HepG2 (cell line): ENCODE measurements around the gene DGCR2. TPM values are rescaled to one million over a fixed set of nuclear protein-coding genes. Genes with fewer than 3 reads are reported as not detected.

Experiments
- ATAC-seq: fragments of 200-7000 bp; cut with Tn5 transposase; 3 replicates; pipeline ENCODE4 v1.9.1; 2020; ENCODE audit warnings: mild to moderate bottlenecking, moderate library complexity
- BruUV-seq: library from RNA; stranded (reverse); fragments of 400-500 nt; replicated peaks from 2 replicates; lab custom pipeline; 2021; lab: Mats Ljungman, UMichigan
- CTCF ChIA-PET: fragments of 300-600 bp; formaldehyde crosslinking; extraction: SDS; loops from one replicate; lab custom pipeline; 2021; ENCODE audit warnings: low total read pairs, inconsistent platforms, low intra/inter-chr PET ratio; lab: Yijun Ruan, JAX
- POLR2A ChIA-PET: fragments of 350-600 bp; sonication (Branson Sonifier 250); formaldehyde crosslinking; loops from one replicate; lab custom pipeline; 2020; ENCODE audit warnings: antibody characterized with exemption, inconsistent platforms; lab: Yijun Ruan, JAX
- DNase-seq: peaks from one replicate; pipeline ENCODE4 v3.0.0-alpha.2; 2015; ENCODE audit warnings: low spot score
- FAIRE-seq: peaks from 3 replicates; lab custom pipeline; 2011; peaks lifted over from hg19 to GRCh38; lab: Jason Lieb, UNC
- H2AFZ ChIP-seq: one replicate; pipeline ENCODE4 v1.6.1; 2011; ENCODE audit warnings: low read length, inconsistent platforms
- H3K27ac ChIP-seq: fragments of 300-600 bp; 3 replicates; pipeline ENCODE4 v1.8.0; 2011; ENCODE audit warnings: mixed run types, mild to moderate bottlenecking, mixed read lengths, low read length, inconsistent platforms; ENCODE audit not compliant: insufficient read depth; ENCODE audit errors: extremely low read length
- H3K27me3 ChIP-seq, 2 experiments: fragments of 200-600 bp in 1 of 2; 2 replicates in 1 of 2; 3 replicates in 1 of 2; pipeline versions ENCODE4 v1.6.0 to v1.8.0; 2011; ENCODE audit warnings: low read length in 2 of 2, mild to moderate bottlenecking in 2 of 2, moderate library complexity in 2 of 2, inconsistent platforms in 1 of 2; ENCODE audit not compliant: insufficient read depth in 2 of 2, control insufficient read depth in 1 of 2
- H3K36me3 ChIP-seq, 2 experiments: fragments of 200-600 bp in 1 of 2; replicated peaks in 1 of 2; 2 replicates in 1 of 2; 3 replicates in 1 of 2; pipeline versions ENCODE4 v1.5.1 to v1.8.0; 2011; ENCODE audit warnings: low read length in 2 of 2, inconsistent platforms in 1 of 2; ENCODE audit not compliant: insufficient read depth in 2 of 2, control insufficient read depth in 1 of 2
- H3K4me1 ChIP-seq: 2 replicates; pipeline ENCODE4 v1.5.1; 2012; ENCODE audit warnings: low read length, inconsistent platforms; ENCODE audit not compliant: insufficient read depth
- H3K4me2 ChIP-seq: 2 replicates; pipeline ENCODE4 v1.6.0; 2011; ENCODE audit warnings: low read depth, low read length, inconsistent platforms
- H3K4me3 ChIP-seq, 3 experiments: fragments of 200-600 bp in 1 of 3; sonication (generic), shearing (Covaris generic) in 1 of 3; replicated peaks in 1 of 3; 2 replicates each; pipeline ENCODE4 v1.5.1; 2011 to 2016; ENCODE audit warnings: low read length in 3 of 3, inconsistent platforms in 2 of 3, low read depth in 2 of 3, mild to moderate bottlenecking in 2 of 3, control low read depth in 1 of 3, mixed read lengths in 1 of 3; ENCODE audit not compliant: insufficient read depth in 1 of 3
- H3K79me2 ChIP-seq: one replicate; pipeline ENCODE4 v1.6.1; 2011; ENCODE audit warnings: low read length, inconsistent platforms; ENCODE audit not compliant: insufficient read depth
- H3K9ac ChIP-seq: 2 replicates; pipeline ENCODE4 v1.6.0; 2011; ENCODE audit warnings: mild to moderate bottlenecking, low read depth, low read length, inconsistent platforms; ENCODE audit not compliant: insufficient read depth
- H3K9me3 ChIP-seq: 2 replicates; pipeline ENCODE4 v1.5.1; 2012; ENCODE audit warnings: mild to moderate bottlenecking, low read length
- H4K20me1 ChIP-seq: 2 replicates; pipeline ENCODE4 v1.6.0; 2011; ENCODE audit warnings: inconsistent platforms, mild to moderate bottlenecking, low read length, moderate library complexity; ENCODE audit not compliant: insufficient read depth
- CENPX ChIP-seq: sonication (generic); formaldehyde crosslinking; IDR thresholded peaks from 2 replicates; pipeline ENCODE4 v1.9.0; 2021; ENCODE audit warnings: mild to moderate bottlenecking, missing genetic modification reagents, moderate library complexity
- FOXK2 ChIP-seq: fragments of 450-650 bp; IDR thresholded peaks from 2 replicates; pipeline ENCODE4 v1.6.1; 2016
- GLI4 ChIP-seq: sonication (generic); formaldehyde crosslinking; IDR thresholded peaks from 2 replicates; pipeline ENCODE4 v1.5.1; 2020; ENCODE audit warnings: missing genetic modification reagents, mild to moderate bottlenecking, moderate library complexity, borderline replicate concordance
- MATR3 ChIP-seq: sonication (generic); formaldehyde crosslinking; IDR thresholded peaks from 2 replicates; pipeline ENCODE4 v1.4.0; 2020; ENCODE audit warnings: missing genetic modification reagents
- NFRKB ChIP-seq: fragments of 450-650 bp; IDR thresholded peaks from 2 replicates; pipeline ENCODE4 v1.6.1; 2017
- NKX3-1 ChIP-seq: sonication (generic); formaldehyde crosslinking; IDR thresholded peaks from 2 replicates; pipeline ENCODE4 v1.5.0; 2020; ENCODE audit warnings: missing genetic modification reagents
- POGZ ChIP-seq: sonication (generic); formaldehyde crosslinking; IDR thresholded peaks from 2 replicates; pipeline ENCODE4 v1.4.0; 2020; ENCODE audit warnings: mild to moderate bottlenecking, missing genetic modification reagents
- SCMH1 ChIP-seq: sonication (generic); formaldehyde crosslinking; IDR thresholded peaks from 2 replicates; pipeline ENCODE4 v1.9.0; 2021; ENCODE audit warnings: missing genetic modification reagents, mild to moderate bottlenecking, borderline replicate concordance
- SNAPC2 ChIP-seq: sonication (generic); formaldehyde crosslinking; IDR thresholded peaks from 2 replicates; pipeline ENCODE4 v1.8.1; 2022; ENCODE audit warnings: mild to moderate bottlenecking, missing genetic modification reagents
- ZFP1 ChIP-seq: IDR thresholded peaks from 2 replicates; pipeline ENCODE4 v1.6.1; 2016
- ZNF207 ChIP-seq: fragments of 450-650 bp; IDR thresholded peaks from 2 replicates; pipeline ENCODE4 v1.6.1; 2016; ENCODE audit warnings: antibody characterized with exemption, borderline replicate concordance
- ZNF441 ChIP-seq: sonication (generic); formaldehyde crosslinking; IDR thresholded peaks from 2 replicates; pipeline ENCODE4 v1.7.0; 2021; ENCODE audit warnings: missing genetic modification reagents, borderline replicate concordance
- ZNF550 ChIP-seq: sonication (generic); formaldehyde crosslinking; IDR thresholded peaks from 2 replicates; pipeline ENCODE4 v1.4.0; 2020; ENCODE audit warnings: mild to moderate bottlenecking, missing genetic modification reagents, borderline replicate concordance
- ZNF567 ChIP-seq: sonication (generic); formaldehyde crosslinking; IDR thresholded peaks from 2 replicates; pipeline ENCODE4 v1.8.1; 2023; ENCODE audit warnings: mild to moderate bottlenecking, missing genetic modification reagents, borderline replicate concordance
- ZNF598 ChIP-seq: sonication (generic); formaldehyde crosslinking; IDR thresholded peaks from 2 replicates; pipeline ENCODE4 v1.5.1; 2020; ENCODE audit warnings: mild to moderate bottlenecking, missing genetic modification reagents, borderline replicate concordance
- ZNF737 ChIP-seq: sonication (generic); formaldehyde crosslinking; IDR thresholded peaks from 2 replicates; pipeline ENCODE4 v1.5.0; 2020; ENCODE audit warnings: missing genetic modification reagents, mild to moderate bottlenecking, borderline replicate concordance
- ZNF841 ChIP-seq: sonication (generic); formaldehyde crosslinking; IDR thresholded peaks from 2 replicates; pipeline ENCODE4 v1.8.1; 2023; ENCODE audit warnings: missing genetic modification reagents, borderline replicate concordance
- in situ Hi-C: cut with HindIII; loops from 2 replicates; pipeline ENCODE4 v1.10.0; 2017; ENCODE audit warnings: low pct_unique_long_range_greater_than_20kb; ENCODE audit not compliant: extremely low pct_ligation_motif_present
- intact Hi-C: fragments of 100-400 bp; cut with micrococcal nuclease; formaldehyde crosslinking; loops from one replicate; pipeline ENCODE4 v1.10.0; 2022; ENCODE audit not compliant: unreplicated experiment
- polyA plus RNA-seq, 8 experiments: library from polyadenylated mRNA; depleted of rRNA in 3 of 8; stranded (reverse) in 7 of 8; unstranded in 1 of 8; fragments of >200 nt; fragmentation: Illumina TruSeq in 4 of 8; extraction: Trizol in 4 of 8; gene quantifications; 2 replicates each; pipeline versions ENCODE4 v1.2.1 to v1.2.3, GENCODE V29; 2011 to 2016; ENCODE audit warnings: low read depth in 4 of 8, missing spikeins in 1 of 8, mixed read lengths in 1 of 8; ENCODE audit not compliant: insufficient read depth in 1 of 8
- total RNA-seq, 5 experiments: library from RNA; depleted of rRNA; stranded (reverse); fragments of >200 nt; fragmentation: Illumina TruSeq; extraction: Trizol; gene quantifications; 2 replicates each; pipeline ENCODE4 v1.2.3, GENCODE V29; 2016; ENCODE audit warnings: low read depth in 1 of 5
- TF ChIP-seq, protein P1 (sequence below): sonication (generic); formaldehyde crosslinking; IDR thresholded peaks from 2 replicates; pipeline ENCODE4 v1.4.0; 2020; ENCODE audit warnings: missing genetic modification reagents
- TF ChIP-seq, protein P2 (sequence below): sonication (generic); formaldehyde crosslinking; IDR thresholded peaks from 2 replicates; pipeline ENCODE4 v1.8.0; 2022; ENCODE audit warnings: missing genetic modification reagents, mild to moderate bottlenecking, borderline replicate concordance

The DGCR2 gene
- total and polyA plus RNA-seq, 2 of the 13 experiments (the other 11 are each of a cell fraction or from before 2014, with no cell fraction given), result 23.1 to 35.3 TPM

DNA sequence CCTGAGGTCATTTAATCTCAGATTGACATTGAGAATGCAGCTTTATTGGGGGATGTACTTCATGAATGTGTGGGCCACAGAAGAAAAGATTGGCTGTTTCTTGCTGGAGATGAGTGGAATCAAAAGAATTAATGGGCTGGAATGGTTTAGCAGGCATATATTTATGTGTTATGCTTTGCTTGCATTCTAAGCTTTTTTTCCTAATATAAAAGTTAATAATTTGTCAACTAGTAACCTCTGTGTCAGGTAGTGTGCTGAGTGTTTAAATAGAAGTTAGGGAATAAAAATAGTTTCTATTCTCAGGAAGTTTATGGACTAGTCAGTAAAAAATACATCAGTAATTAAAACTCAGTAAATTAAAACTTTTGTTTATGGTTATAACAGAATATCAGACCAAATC, 118.7 kb downstream of the DGCR2 start:
- H3K4me2 ChIP-seq, result no peak overlapping the region
- H4K20me1 ChIP-seq, result no peaks in the 10 kb centered on the region
- DNase-seq (no peak), FAIRE-seq (no peak), ATAC-seq (no peak)
- H3K36me3 ChIP-seq, result no peaks in the 10 kb centered on the region
- BruUV-seq, result no TSS peak
- no peak overlapping the region for H3K4me3 ChIP-seq
- ChIA-PET CTCF (no interaction called here), POLR2A (no interaction called here)
- H2AFZ ChIP-seq, result no peak overlapping the region
- no peaks in the 10 kb centered on the region for H3K9me3 ChIP-seq
- no peaks in the 10 kb centered on the region for H3K79me2 ChIP-seq
- intact Hi-C loops (no loop called here), in situ Hi-C loops (no loop called here)
- H3K27me3 ChIP-seq, result peaks cover 1 to 4% of the 10 kb centered on the region in 2 experiments; a peak in 2 of 5 replicates
- H3K4me1 ChIP-seq, result peaks cover 11% of the 10 kb centered on the region; the same call in 1 of the 2 replicates
- H3K9ac ChIP-seq, result no peak overlapping the region
- TF ChIP-seq, protein P1, sequence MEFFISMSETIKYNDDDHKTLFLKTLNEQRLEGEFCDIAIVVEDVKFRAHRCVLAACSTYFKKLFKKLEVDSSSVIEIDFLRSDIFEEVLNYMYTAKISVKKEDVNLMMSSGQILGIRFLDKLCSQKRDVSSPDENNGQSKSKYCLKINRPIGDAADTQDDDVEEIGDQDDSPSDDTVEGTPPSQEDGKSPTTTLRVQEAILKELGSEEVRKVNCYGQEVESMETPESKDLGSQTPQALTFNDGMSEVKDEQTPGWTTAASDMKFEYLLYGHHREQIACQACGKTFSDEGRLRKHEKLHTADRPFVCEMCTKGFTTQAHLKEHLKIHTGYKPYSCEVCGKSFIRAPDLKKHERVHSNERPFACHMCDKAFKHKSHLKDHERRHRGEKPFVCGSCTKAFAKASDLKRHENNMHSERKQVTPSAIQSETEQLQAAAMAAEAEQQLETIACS (CRISPR knock-in tag), result no peak
- TF ChIP-seq SCMH1 (no peak), ZNF207 (no peak), FOXK2 (no peak), NKX3-1 (CRISPR knock-in tag) (no peak), GLI4 (CRISPR knock-in tag) (no peak), NFRKB (no peak), ZNF598 (no peak), SNAPC2 (CRISPR knock-in tag) (no peak), ZNF841 (CRISPR knock-in tag) (no peak), ZFP1 (CRISPR knock-in tag) (no peak), CENPX (no peak), ZNF567 (CRISPR knock-in tag) (no peak), MATR3 (no peak), ZNF737 (CRISPR knock-in tag) (no peak), POGZ (no peak), ZNF441 (CRISPR knock-in tag) (no peak), ZNF550 (CRISPR knock-in tag) (no peak)
- TF ChIP-seq, protein P2, sequence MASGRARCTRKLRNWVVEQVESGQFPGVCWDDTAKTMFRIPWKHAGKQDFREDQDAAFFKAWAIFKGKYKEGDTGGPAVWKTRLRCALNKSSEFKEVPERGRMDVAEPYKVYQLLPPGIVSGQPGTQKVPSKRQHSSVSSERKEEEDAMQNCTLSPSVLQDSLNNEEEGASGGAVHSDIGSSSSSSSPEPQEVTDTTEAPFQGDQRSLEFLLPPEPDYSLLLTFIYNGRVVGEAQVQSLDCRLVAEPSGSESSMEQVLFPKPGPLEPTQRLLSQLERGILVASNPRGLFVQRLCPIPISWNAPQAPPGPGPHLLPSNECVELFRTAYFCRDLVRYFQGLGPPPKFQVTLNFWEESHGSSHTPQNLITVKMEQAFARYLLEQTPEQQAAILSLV (CRISPR knock-in tag), result no peak
- TF ChIP-seq, all 625 proteins: peak for 0
- no peak overlapping the region for H3K27ac ChIP-seq
